Activated CD4-positive, alpha-beta T cell treated with anti-CD3 and anti-CD28 coated beads, Interleukin-2, Interleukin-4, amounts not matched to agents 100 ng/mL and 50 ng/mL, durations not matched to agents 16 hours and 8 hours (primary cell): ENCODE measurements around the gene OXNAD1.

Experiments
- DNase-seq: peaks from one replicate; pipeline ENCODE4 v3.0.0-alpha.2; 2020; ENCODE audit warnings: low spot score

OXNAD1 gene

DNA sequence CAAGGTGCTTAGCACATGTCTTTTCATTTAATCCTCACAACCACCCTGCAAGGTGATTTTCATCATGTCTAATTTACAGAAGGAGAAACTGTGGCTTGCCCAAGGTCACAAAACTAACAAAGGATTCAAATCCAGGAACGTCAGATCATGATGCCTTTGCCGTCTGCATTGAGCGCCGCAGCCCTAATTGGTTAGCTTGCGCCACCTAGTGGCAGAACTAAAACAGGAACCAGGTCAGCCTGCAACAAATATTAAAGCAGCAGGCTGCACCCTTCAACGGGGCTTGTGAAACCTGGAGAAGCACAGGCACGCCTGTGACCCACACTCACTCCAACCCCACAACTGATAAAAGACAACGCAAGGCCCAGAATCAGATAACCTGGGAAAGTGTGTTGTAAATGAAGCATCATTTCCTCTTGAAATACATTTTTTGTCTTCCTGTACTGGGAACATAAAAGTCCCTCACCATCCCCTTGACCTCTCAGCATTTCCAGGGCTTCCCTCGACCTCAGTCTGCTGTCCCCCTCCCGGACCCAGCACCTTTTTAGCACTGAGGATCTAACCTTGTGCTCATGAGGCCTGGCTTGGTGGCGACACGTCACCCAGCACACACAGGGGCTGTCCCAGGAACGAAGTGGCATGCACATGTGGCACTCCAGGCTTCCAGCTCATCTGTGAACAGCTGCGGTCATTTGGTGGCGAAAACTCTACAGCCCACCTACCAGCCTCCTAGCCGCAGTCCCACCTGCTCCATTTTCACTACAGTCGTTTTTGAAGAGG is 17.5 kb upstream of the OXNAD1 start:
- peak; percentile 88 for DNase-seq

DNA sequence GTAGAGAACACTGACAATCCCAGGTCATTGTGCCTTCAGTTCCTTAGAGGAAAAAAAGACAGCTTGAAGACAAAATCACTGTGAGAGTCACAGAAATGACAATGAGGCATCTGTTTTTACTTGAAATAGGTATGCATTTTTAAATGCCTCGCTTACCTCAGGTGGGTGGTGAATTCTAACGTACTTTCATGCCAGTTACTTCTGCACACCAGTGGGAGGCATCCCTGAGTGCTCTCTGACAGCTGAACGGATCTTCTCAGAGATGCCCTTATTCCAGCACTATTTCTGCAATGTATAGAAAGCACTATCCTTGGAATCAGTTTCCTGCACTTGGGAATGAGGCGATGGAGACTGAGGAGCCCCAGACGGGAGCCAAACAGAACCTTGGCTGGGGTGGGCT is 16.5 kb upstream of the OXNAD1 start:
- no peak for DNase-seq

DNA sequence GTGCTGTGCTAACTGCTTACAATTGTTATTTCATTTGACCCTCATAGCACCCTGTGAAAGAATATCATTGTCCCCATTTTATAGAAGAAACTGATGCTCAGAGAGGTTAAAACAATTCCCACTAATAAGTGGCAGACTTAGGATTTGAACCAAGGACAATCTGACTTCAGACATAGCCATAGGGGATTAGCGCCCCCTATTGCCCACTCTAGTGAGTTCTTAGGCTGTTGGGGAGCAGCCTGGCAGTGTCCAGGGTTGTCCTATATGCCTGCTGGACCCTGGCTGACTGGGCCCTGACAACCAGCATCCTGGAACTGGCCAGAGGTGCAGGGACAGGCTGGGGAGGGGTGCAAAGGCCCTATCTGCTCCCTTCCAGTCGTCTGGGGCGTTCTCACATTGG is 15.7 kb upstream of the OXNAD1 start:
- no peak for DNase-seq

DNA sequence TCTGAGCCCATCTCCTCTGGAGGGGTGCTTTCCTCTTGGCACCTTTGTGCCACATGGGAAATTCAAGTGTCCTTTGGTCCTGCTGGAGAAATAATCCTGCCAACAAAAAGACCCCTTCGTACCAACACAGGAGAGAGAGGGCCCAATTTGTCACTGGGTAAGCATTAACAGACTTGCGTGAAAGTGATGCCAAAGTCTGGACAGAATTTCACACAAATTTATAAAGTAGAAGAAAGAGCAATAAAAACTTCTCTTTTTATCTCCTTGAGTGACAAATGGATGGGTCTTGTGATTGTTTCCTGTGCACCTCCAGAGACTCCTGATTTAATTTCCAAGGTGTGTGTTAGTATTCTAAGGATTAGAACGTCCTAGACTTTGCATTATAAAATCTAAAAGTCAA is 15.1 kb upstream of the OXNAD1 start:
- no peak for DNase-seq

DNA sequence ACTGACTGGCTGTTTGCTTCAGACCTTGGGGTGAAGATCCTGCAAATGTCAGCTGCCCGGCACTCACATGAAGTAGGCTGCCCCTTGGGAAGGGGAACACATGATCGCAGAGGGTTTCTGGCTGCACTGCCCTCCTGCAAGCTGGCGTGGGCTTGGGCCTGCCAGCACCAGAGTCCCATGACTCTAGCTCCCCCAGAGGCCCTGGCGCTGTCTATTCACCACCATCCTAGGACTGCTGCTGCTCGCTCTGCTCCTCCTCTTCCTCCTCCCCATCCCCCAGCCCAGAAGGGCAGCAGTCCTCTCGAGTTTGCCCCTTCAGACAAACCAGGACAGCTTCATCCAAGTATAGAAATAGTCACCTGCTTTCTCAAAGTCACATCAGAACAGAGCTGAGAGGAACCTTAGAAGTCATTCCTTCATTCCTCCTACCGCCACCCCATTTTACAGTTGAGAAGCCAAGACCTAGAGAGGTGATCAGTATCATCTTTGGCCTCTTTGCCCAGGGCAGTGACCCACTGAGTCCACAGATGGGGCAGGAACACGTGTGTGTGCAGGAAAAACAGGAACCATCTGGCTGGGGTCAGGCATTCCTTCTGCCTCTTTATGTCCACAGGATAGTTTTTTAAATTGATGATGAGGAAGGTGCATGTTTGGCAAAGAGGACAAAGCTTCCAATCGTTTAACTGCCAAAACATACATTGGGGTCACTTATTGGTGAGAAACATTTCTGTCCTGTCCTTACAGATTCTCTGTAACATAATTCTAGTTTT is 13.5 kb upstream of the OXNAD1 start:
- no peak for DNase-seq

DNA sequence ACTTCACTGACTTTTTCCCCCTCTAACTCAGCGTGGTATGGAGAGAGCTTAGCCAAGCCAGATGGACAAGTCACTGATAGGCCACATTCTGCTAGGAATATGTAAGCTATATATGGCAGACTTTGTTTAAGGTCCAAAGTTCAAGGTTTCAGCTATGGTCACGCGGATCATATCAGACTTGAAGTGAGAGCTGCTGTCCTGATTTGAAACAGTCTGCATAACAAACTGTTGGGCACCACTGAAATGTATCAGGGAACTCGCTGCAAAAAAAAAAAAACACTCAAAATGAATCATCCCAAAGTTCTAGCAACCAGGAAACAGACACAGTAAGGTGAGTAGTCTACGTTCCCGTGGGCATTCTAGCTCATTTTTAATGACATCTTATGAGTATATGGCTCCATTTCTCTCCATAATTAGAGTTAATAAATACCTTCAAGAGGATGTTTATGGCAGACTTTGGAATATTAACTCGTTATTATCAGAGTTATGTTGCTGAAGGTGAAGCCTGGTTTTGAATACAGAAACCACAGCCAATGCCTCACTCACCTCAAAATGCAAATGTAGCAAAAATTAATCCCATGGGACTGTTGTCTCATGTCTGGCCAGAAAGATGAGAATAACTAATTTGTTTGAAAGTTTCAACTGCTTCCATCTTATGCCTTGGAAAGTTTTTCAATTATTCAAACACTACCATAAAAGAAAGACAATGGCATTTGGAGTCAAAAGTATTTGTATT is 12.6 kb upstream of the OXNAD1 start:
- DNase-seq = no peak

DNA sequence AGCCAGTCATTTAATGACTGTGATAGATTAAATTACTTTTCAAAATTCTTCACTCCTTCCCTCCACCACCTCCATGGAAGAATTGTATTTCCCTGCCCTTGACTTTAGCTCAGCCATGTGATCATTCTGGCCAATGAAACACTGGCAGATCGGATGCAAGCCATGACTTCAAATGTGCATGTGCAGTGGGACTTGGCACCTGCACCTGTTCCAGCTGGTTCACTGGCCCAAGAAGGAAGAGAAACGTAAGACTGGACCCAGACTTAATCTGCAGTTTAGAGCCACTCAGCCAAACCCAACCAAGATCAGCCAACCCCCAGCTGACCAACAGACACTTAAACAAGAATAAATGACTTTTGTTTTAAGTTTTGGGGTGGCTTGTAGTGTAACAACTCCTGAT is 12.0 kb upstream of the OXNAD1 start:
- DNase-seq = no peak

DNA sequence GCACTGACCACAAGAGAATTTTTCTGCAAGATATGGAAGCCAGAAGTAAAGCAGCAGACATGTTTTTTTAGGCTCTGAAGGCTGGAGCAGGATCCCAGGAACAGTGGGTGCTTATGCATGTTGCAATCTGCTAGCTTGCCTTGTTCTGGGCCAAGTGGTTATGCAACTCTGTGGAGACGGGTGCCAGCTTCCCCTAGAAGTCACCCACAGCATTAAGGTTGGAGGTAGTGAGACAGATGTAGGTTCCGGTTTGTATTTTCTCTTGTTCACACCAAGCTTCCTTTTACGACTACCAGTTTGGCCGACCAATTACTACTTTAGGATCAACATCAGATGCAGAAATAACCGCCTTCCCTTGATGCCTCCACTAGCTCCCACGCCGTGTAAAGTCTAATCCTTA is 11.4 kb upstream of the OXNAD1 start:
- DNase-seq = no peak

DNA sequence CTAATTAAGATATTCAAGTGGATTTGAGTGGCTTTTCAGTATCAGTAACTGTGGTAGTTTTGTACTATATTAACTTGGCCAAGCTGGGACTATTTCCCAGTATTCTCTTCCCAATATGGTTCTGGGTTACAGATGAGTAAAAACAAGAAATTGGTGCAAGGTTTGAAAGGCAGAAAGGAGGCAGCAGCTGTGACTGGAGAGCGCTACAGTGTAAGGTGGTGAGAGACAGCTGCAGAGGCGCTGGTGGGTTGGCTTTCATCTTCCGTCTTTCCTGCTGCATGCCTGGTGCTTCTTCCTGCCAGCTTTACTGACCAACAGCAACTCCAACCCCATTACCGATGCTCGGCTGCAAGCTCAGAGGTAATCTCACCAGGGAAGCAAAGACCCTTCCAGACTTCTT is 10.1 kb upstream of the OXNAD1 start:
- DNase-seq = peak; percentile 71

DNA sequence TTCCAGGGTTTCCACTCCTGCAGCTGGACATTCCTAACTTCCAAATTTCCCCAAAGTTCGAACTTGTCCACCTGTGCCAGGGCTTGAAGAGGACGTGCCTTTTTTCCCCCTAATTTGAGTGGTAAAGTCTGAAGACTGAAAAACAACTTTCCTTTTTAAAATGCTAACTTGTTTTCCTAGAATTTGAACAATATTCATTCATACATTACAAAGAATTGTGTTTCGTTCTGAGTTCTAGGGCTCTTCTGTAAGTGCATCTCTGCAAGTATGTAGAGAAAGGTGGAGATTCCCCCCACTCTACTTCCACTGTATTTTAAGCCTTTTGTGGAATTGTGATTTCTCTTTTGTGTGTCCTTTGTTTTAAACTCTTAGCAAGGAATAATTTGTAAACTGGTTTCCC is 9.7 kb upstream of the OXNAD1 start:
- peak; percentile 37 for DNase-seq

DNA sequence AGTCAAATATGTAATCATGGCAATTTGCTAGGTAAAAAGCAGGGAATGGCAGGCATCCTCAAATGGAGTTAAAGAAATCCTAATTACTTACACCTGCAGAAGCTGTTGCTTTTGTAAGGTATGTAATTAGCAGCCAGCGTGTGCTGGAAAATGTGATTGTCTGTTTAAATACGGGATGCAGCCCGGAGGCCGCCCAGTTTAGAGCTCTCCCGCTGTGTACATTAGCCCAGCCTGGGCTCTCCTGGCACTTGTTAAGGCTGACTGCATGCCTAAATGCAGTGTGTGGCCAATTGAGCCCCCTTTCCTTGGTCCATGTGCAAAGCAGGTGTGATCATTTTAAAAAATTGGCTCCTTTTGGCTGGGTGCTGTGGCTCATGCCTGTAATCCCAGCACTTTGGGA is 9.3 kb upstream of the OXNAD1 start:
- no peak for DNase-seq

DNA sequence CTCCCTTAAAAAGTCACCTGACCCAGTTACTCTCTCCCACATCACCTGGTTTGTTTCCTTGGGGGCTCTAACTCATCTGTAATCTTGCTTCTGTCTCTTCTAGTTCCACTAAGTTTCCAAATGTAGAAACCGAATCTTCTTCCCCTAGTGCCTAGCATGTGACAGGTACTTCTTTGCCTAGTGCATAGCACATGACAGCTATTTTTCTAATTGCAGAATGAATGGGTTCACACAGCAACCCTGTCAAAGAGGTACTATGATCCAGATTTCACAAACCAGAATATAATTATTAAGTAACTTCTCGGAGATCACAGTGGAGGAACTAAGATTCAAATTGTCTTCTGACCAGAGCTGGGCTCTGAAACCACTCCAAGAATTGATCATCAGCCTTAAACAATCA is 7.7 kb upstream of the OXNAD1 start:
- DNase-seq = no peak

DNA sequence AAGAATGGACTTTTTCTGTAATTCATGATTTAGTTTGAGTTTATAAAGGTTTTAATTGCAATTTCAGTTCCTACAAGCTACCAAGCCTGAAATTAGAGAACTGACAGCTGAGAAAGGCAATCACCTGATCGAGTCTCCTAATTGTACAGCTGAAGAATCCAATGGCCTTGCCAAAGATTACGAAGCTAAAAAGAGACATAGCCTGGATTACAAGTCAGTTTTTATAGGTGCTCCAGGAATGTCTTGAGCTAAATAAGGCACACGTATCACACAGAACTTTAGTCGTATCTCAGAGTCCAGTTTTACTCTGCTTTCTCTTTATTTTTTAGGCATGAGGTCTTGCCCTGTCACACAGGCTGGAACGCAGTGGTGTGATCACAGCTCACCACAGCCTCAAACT is 6.8 kb upstream of the OXNAD1 start:
- no peak for DNase-seq

DNA sequence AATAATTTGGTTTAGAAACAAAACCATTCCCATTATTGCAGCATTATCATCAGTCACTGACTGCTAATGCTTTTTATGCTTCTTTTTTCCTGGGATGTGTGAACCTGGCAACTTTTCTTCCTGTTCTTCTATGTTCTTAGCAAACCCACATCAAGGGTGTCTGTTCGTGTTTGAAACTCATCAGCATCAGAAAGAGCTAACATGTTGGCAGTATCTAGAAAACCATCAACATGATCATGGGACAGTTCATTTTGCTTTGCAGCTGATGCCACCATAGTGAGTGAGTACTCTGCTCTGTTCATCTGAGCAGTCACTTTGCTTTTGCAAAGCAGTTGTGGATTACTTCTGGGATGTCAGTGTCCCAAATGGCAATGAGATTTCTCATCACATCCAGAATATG is 6.1 kb upstream of the OXNAD1 start:
- DNase-seq = no peak

DNA sequence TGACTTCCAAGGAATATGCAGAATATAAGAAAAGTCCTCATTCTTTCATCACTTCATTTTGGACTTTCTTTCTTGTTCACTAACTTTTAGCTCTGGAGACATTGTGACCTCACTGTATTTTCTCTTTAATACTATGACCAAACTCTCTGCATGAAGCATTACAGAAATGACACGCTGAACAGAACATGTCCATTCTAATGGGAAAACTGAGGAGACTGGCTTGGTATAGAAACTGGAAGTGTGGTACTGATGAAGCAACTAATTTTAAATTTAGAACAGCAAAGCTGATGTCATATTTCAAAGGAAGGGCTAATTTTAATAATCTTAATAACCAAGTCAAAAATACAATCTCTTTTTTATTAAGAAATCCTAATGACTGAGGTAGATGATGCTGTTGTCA is 5.0 kb upstream of the OXNAD1 start:
- DNase-seq = no peak

DNA sequence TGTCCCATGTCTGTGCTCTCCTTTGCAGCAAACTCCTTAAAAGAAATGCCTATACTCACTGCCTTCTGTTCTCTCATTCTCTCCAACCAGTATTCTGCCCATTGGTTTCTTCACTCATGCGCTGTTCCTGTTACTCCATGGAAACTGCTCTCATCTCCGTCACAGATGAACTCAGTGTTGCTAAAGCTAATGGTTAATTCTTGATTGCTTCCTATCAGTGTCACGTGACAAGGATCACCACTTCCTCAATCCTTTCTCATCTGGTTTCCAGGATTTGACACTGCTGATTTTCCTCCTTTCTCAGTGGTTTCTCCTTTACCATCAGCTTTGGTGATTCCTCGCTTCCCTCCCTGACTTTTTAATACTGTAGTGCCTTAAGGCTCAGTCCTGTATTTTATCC is 2.8 kb upstream of the OXNAD1 start:
- DNase-seq = no peak

DNA sequence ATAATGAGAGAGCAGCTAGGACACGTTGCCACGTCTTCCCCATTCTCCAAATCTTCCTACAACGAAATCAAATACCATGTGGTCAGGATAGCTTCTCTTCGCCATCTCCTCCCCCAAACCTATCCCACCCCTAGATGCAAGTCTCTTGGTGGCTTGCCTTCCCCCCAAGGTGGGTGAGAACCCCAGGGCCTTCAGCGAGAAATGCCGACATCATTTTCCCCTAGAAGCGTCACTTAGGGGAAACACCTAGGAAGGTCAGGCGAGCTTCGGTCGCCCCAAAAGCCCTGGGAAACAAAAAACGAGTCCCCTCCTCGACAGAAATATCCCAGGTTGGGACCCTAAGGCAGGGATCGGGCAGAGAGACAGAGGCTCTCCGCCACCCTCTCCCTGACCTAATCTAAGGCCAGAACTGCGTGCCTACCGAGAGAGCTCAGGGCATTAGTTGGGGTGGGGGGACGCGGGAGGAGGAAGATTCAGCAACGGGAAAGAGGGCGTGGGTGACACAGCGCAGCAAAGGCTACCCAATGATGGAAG is 771 bp upstream of the OXNAD1 start:
- no peak for DNase-seq

DNA sequence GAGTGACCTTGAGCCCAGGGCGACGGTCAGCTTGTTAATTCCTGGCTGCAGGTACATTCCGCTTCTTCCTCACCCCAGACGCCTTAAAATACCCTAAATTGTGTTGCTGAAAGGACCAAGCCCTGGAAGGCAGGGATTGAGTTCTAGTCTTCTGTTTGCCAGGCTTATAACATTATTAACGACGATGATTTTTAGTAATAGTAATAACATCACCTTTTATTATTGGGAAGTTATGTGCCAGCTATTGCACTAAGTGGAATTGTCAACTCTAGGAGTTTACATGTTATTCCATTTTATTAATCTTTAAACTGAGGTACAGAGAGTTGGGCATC is 409 bp downstream of the OXNAD1 start:
- no peak for DNase-seq

DNA sequence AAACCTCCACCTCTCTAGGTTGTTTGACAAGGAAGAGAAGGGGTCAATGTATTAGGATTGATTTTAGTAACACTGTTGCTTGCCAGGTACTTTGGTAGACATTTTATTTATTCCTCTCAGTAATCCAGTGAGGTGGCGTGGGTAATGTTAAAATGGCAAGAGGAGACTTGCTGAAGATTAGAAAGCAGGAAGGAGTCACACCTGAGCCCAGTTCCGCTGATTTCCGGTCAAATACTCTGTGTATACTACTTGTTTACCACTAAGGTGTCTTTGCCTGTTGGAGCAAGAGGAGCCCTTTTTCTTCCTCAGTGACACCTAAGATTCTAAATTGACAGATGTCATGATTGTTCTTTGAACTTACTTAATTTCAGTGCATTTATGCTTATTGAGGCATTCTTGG is 1.7 kb downstream of the OXNAD1 start:
- no peak for DNase-seq

DNA sequence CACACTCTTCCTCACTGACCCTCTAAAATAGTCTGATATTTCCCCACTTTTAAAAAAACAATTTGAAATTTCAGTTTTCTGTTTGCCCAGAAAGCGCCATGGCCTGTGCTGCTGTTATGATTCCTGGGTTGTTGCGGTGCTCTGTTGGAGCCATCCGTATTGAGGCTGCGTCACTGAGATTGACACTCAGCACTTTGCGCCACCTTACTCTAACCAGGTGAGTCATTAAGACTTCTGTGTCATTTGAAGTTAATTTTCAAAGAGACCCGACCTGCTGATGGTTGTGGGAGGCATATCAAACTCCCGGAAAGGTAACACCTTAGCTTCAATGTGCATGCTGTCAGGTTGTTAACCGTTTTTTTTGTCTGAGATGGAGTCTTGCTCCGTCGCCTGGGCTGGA is 5.8 kb downstream of the OXNAD1 start:
- no peak for DNase-seq

DNA sequence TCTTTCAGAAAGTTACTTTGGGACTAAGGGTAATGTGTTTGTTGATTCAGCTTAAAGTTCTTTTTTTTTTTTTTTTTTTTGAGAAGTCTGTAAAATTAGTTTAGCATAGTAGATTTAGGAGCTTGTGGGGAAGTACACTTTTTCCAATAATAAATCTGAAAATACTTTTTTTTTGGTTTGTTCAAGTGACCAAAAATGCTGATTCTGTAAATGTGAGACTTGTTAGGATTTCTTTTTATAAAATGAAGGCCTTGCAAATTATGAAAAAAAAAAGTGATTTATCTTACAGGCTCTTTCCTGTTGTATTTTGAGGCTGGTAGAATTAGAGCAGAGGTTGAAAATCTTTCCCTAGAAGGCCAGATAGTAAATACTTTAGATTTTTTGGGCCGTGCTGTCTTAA is 7.6 kb downstream of the OXNAD1 start:
- DNase-seq = no peak

DNA sequence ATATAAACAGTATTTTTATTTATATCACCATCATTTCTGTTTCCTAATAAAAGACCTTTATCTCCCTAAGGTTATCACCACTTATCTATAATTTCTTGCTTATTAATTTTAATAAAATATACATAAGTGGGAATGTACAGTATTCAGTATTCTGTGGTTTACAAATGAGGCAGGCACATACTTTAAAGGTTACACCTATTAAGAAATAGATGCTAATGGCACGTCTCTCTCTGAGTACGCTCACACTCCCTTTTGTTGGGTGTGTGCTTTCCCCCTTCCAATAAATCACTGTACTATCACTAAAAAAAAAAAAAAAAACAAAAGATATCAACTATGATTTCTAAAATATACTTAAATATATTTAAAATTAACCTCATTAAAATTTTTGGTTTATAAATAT is 8.9 kb downstream of the OXNAD1 start:
- no peak for DNase-seq

DNA sequence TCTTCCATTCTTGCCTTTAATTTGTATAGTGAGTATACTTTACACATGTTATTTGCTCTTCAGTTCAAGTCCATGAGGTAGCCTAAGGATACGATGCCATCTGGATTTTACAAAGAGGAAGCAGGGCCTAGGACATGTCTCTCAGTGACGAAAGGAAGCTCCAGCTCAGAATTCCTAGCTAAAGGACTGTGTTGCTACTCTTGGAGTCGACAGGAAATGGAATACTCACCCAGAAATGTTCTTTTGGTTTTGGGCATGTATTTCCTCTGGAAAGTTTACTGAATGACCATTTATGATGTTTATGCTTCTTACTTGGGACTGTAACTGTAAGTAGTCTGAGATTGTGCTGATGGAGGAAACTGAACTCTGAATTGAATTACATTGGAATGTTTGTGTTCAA is 12.5 kb downstream of the OXNAD1 start:
- no peak for DNase-seq
